Heart right ventricle (tissue), 16 donors: ENCODE measurements around the gene FSD2. TPM values are rescaled to one million over a fixed set of nuclear protein-coding genes. Genes with fewer than 3 reads are reported as not detected.
A peak's percentile ranks its signal among the peaks of the same experiment; 100 is the strongest.

ENCODE experiments used
- ATAC-seq, 8 donors: fragments of 200-7000 bp; cut with Tn5 transposase; one replicate each; pipeline ENCODE4 v1.9.1; 2020; ENCODE audit warnings: mild to moderate bottlenecking in 8 of 8, moderate library complexity in 8 of 8, moderate number of reproducible peaks in 1 of 8
- DNase-seq, 2 donors: peaks; one replicate each; pipeline ENCODE4 v3.0.0-alpha.2; 2020
- H3K27ac ChIP-seq, 10 donors: fragments of 200-600 bp; sonication (generic) in 2 of 10; one replicate each; pipeline versions ENCODE4 v1.5.0 to v1.8.0; 2020 to 2022; ENCODE audit warnings: mild to moderate bottlenecking in 3 of 10
- H3K27me3 ChIP-seq, 7 donors: fragments of 200-600 bp; one replicate each; pipeline ENCODE4 v1.8.0; 2021 to 2022; ENCODE audit warnings: mild to moderate bottlenecking in 2 of 7
- H3K36me3 ChIP-seq, 9 donors: fragments of 200-600 bp; sonication (generic) in 1 of 9; one replicate each; pipeline versions ENCODE4 v1.5.0 to v1.8.0; 2020 to 2022; ENCODE audit warnings: mild to moderate bottlenecking in 2 of 9
- H3K4me1 ChIP-seq, 9 donors: fragments of 200-600 bp; sonication (generic) in 1 of 9; one replicate each; pipeline versions ENCODE4 v1.5.0 to v1.8.0; 2020 to 2022; ENCODE audit warnings: mild to moderate bottlenecking in 4 of 9
- H3K4me3 ChIP-seq, 10 donors: fragments of 200-600 bp; sonication (generic) in 2 of 10; one replicate each; pipeline versions ENCODE4 v1.5.0 to v1.8.0; 2020 to 2022; ENCODE audit warnings: mild to moderate bottlenecking in 7 of 10, moderate library complexity in 2 of 10
- H3K9me3 ChIP-seq, 11 donors: fragments of 200-600 bp in 10 of 11; sonication (generic) in 2 of 11; one replicate each; pipeline versions ENCODE4 v1.5.0 to v1.8.0; 2013 to 2022; ENCODE audit warnings: mild to moderate bottlenecking in 2 of 11, control low read depth in 1 of 11, moderate library complexity in 1 of 11
- CTCF ChIP-seq, 9 donors: fragments of 200-600 bp; sonication (generic) in 2 of 9; IDR thresholded peaks; one replicate each; pipeline versions ENCODE4 v1.5.0 to v1.8.0; 2021 to 2022; ENCODE audit warnings: antibody characterized with exemption in 9 of 9, mild to moderate bottlenecking in 5 of 9, moderate library complexity in 1 of 9
- WGBS, 2 donors: extraction: QIAGEN DNeasy Blood & Tissue Kit; methylation state at CpG; one replicate each; pipeline ENCODE4 v1.1.7; 2013; ENCODE audit warnings: inconsistent platforms in 1 of 2; 5-methylcytosine and 5-hydroxymethylcytosine counted together
- intact Hi-C, 10 donors: fragments of 100-400 bp; cut with DNase I; formaldehyde crosslinking; loops; one replicate each; pipeline versions ENCODE4 v1.11.1 to v1.14.2; 2022
- polyA plus RNA-seq, 2 donors: library from polyadenylated mRNA; stranded (reverse); fragments of 200-250 nt; gene quantifications; one replicate each; pipeline ENCODE4 v1.2.3, GENCODE V29; 2013
- total RNA-seq, 10 donors: library from RNA; stranded (reverse); fragmentation: NEBNext Ultra II Directional in 3 of 10; extraction: Animal tissue kit (Norgen Biotek cat#: 25700) in 3 of 10; gene quantifications; one replicate each; pipeline versions ENCODE4 v1.2.1 to v1.2.4, GENCODE V29; 2021 to 2023
- donor health status: Arrhythmogenic right ventricular cardiomyopathy.
- donor health status: ischemic (EF 13 %, LVEDD 7.1; RV severe dilation, severe dysfunction).
- donor health status: healthy with polysubstance abuse.
- donor health status: DM: no; HTN: yes; CAD: no.
- donor health status: DM: no; HTN: no; CAD: no.
- donor health status: ischemic (EF 25% LVEDD 6.9; RV normal size, moderate dysfunction).
- donor health status: ischemic (EF 25% LVEDD 5.7; RV mildly dilated, moderate dysfunction).
- donor health status: healthy.
- donor health status: DM: yes; HTN: yes; CAD: no.
- donor health status: Ischemic cardiomyopathy.
- donor health status: ischemic (EF 35%, LVEDD 5.7; RV mildly dilated, moderate dysfunction).
- donor health status: nonischemic (EF 11% LVEDD 7.7; RV severe dilation, severe dysfunction).
- donor health status: DM: yes; HTN: yes; CAD: no.
- donor health status: PGD.
- donor health status: ischemic (EF 29% LVEDD 5.4; RV normal size, mild dysfunction).
- donor health status: nonischemic (EF 23%, LVEDD 6.1; RV moderate dilation, normal function).

The FSD2 gene
- total and polyA plus RNA-seq, 12 donors = 1.7 to 142 (median 85.2) TPM

GRCh38 chr15:82851981-82852511 is 46.2 kb upstream of the FSD2 start:
- no peaks in the 10 kb centered on the region for H3K9me3 ChIP-seq
- ATAC-seq = no peak
- H3K27ac ChIP-seq = no peak overlapping the region
- TF ChIP-seq CTCF (IDR thresholded peaks at IDR 0.05) = no peak
- H3K36me3 ChIP-seq = peaks cover 0 to 10% (median 0%) of the 10 kb centered on the region in 9 donors
- no peaks in the 10 kb centered on the region for H3K27me3 ChIP-seq
- 83 to 84% methylated on average over 9 of the region's 9 CpGs for WGBS, 2 donors
- H3K4me3 ChIP-seq = no peak overlapping the region
- H3K4me1 ChIP-seq = peaks cover 0 to 22% (median 12%) of the 10 kb centered on the region in 9 donors
- DNase-seq = no peak
- intact Hi-C loops = loop anchor here in 4 of 10 donors (5.0 to 10.0 kb wide), 2 partner anchors 133 to 135 kb away; partner anchors contain the start of gene RAMAC (in 4 of the 4)

DNA sequence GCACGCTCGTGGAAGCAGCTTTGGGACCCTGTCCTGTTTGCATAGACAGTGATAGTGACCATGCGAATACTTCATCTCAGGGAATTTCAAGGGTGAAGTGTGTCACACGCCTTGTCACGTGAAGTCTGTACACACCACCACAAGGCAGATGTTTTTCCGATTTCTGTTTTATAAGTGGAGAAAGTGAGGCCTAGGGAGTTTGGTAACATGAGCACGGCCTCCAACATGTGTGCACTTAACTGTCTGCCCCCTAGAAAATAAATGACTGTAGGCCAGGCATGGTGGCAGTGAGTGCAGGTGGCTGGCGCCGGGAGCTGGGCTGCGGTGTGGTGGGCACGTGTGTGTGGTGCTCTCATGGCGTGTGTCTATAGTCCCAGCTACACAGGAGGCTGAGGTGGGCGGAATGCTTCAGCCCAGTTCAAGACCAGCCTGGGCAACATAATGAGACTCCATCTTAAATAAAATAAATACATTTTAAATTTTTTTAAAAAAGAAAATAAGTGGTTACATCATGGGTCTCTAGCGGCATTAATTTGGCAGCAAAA is 45.5 kb upstream of the FSD2 start:
- ATAC-seq (no peak), DNase-seq (no peak)
- intact Hi-C loops = loop anchor here in 4 of 10 donors (5.0 to 10.0 kb wide), 2 partner anchors 133 to 136 kb away; partner anchors contain the start of gene RAMAC (in 4 of the 4)
- no peak for TF ChIP-seq CTCF (IDR thresholded peaks at IDR 0.05)
- Histone ChIP-seq H3K4me3 (no peak overlapping the region), H3K27me3 (no peaks in the 10 kb centered on the region), H3K9me3 (no peaks in the 10 kb centered on the region), H3K36me3 (peaks cover 0 to 10% (median 0%) of the 10 kb centered on the region in 9 donors), H3K27ac (no peak overlapping the region), H3K4me1 (peaks cover 0 to 22% (median 12%) of the 10 kb centered on the region in 9 donors)
- 89 to 93% methylated on average over 14 of the region's 14 CpGs for WGBS, 2 donors

GRCh38 chr15:82850731-82851130 is 44.9 kb upstream of the FSD2 start:
- WGBS, 2 donors = 72 to 83% methylated on average over 7 of the region's 7 CpGs
- Histone ChIP-seq H3K9me3 (no peaks in the 10 kb centered on the region), H3K4me1 (peaks cover 0 to 20% (median 12%) of the 10 kb centered on the region in 9 donors), H3K27me3 (no peaks in the 10 kb centered on the region), H3K4me3 (no peak overlapping the region), H3K36me3 (peaks cover 0 to 10% (median 0%) of the 10 kb centered on the region in 9 donors), H3K27ac (no peak overlapping the region)
- TF ChIP-seq CTCF (IDR thresholded peaks at IDR 0.05) = no peak
- no peak for ATAC-seq
- intact Hi-C loops = loop anchor here in 4 of 10 donors (1.0 to 10.0 kb wide), 3 partner anchors 134 to 150 kb away; partner anchors contain the start of gene RAMAC (in 4 of the 4)
- no peak for DNase-seq

GRCh38 chr15:82849556-82850512 is 44.0 kb upstream of the FSD2 start:
- peak; percentile 50 to 90 (median 76) for TF ChIP-seq CTCF (IDR thresholded peaks at IDR 0.05)
- H3K9me3 ChIP-seq = no peaks in the 10 kb centered on the region
- WGBS, 2 donors = 15 to 18% methylated on average over 23 of the region's 23 CpGs
- intact Hi-C loops = loop anchor here in 9 of 10 donors (1.0 to 10.0 kb wide), 5 partner anchors 135 to 152 kb away; partner anchors contain the start of gene RAMAC (in 4 of the 9)
- H3K27ac ChIP-seq = peak overlapping the region in 5 of 10 donors; percentile 16 to 62 (median 33)
- ATAC-seq = peak; percentile 88 to 96 (median 92)
- H3K36me3 ChIP-seq = peaks cover 0 to 10% (median 0%) of the 10 kb centered on the region in 9 donors
- H3K4me3 ChIP-seq = peak overlapping the region in 5 of 10 donors; percentile 9 to 36 (median 19)
- H3K27me3 ChIP-seq = no peaks in the 10 kb centered on the region
- peaks cover 0 to 16% (median 13%) of the 10 kb centered on the region in 9 donors for H3K4me1 ChIP-seq
- peak; percentile 74 to 82 for DNase-seq
